Fibroblast of the aortic adventitia (primary cell): ENCODE results near the gene APELA. TPM values are rescaled to one million over a fixed set of nuclear protein-coding genes. Genes with fewer than 3 reads are reported as not detected.

Source experiments
- DNase-seq: peaks from one replicate; pipeline ENCODE4 v3.0.0-alpha.2; 2010; ENCODE audit warnings: low read depth
- H3K4me3 ChIP-seq: 2 replicates; pipeline ENCODE4 v1.5.1; 2011; ENCODE audit warnings: low read depth, mild to moderate bottlenecking, control low read depth, low read length, moderate library complexity
- total RNA-seq: library from RNA; depleted of rRNA; stranded (reverse); fragments of >200 nt; gene quantifications from 2 replicates; pipeline ENCODE4 v1.2.3, GENCODE V29; 2012; ENCODE audit warnings: low replicate concordance
- TF ChIP-seq, protein P1 (sequence below): IDR thresholded peaks from 2 replicates; pipeline ENCODE4 v1.5.1; 2011; ENCODE audit warnings: mild to moderate bottlenecking, low read length, control low read depth, inconsistent platforms; ENCODE audit not compliant: insufficient read depth

Gene APELA
- total RNA-seq, 1 donor: not detected

DNA sequence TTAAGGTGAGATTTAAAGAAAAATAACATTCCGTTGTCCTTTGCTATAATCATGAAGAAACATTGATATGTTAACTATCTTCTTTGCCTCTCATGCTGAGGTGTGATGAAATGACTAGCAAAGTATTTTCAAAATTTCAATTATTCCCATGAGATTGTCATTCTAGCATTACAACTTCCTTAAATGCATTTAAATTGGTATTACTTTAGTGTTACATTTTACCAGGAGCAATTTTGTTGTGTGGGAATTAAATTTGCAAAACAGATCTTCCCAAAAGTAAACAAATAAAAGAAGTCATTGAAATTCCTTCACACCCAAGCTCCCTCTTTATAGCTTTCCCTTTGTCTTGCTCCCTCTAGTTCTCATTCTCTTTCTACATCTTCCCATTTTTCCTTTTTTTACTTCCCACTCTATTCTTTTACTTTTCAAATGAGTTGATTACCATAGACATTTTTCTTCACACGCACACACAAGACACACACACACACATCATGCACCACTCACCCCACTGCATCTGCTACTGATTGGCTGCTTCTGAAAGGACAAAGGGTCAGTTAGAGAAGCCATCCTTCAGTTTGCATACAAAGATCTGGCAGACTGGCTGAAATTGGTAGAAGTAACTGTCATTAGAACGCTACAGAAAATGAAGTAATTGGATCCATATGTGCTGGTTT lies 10.0 kb upstream of the APELA start:
- no peak overlapping the region for H3K4me3 ChIP-seq
- TF ChIP-seq, protein P1, sequence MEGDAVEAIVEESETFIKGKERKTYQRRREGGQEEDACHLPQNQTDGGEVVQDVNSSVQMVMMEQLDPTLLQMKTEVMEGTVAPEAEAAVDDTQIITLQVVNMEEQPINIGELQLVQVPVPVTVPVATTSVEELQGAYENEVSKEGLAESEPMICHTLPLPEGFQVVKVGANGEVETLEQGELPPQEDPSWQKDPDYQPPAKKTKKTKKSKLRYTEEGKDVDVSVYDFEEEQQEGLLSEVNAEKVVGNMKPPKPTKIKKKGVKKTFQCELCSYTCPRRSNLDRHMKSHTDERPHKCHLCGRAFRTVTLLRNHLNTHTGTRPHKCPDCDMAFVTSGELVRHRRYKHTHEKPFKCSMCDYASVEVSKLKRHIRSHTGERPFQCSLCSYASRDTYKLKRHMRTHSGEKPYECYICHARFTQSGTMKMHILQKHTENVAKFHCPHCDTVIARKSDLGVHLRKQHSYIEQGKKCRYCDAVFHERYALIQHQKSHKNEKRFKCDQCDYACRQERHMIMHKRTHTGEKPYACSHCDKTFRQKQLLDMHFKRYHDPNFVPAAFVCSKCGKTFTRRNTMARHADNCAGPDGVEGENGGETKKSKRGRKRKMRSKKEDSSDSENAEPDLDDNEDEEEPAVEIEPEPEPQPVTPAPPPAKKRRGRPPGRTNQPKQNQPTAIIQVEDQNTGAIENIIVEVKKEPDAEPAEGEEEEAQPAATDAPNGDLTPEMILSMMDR: no peak
- DNase-seq: no peak

DNA sequence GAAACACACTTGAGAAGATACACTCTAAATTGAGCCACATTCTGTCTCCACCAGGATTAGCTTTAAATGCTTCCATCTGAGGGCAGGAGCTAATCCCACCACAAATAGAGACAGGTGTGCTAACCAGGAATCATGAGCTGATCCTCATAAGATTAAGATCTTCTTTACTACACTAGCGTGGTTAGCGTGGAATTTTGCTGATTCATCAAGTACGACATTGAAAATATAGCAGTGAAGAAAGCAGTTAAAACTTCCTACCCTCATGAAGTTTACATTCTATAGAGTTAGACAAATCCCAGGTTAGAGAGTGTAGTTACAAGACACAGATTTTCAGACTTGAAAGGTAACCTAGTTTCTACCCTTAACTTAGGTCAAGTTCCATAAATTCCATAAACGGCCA lies 5.3 kb upstream of the APELA start:
- TF ChIP-seq, protein P1: no peak
- DNase-seq: no peak
- no peak overlapping the region for H3K4me3 ChIP-seq

DNA sequence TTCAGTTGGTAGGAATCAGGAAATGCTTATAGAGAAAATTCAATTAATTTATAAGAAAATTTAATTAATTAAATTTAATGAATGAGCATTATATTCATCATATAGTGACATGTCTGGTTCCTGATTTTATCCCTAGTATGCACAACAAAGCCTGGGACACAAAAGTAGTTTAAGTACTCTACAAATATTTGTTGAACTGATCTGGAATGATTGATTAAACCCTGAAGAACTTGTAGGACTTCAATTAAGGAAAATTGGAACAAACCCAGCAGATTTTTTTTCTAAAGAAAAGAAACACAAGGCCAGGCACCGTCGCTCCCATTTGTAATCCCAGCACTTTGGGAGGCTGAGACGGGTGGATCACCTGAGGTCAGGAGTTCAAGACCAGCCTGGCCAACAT lies 4.5 kb upstream of the APELA start:
- DNase-seq: no peak
- no peak overlapping the region for H3K4me3 ChIP-seq
- TF ChIP-seq, protein P1: no peak

DNA sequence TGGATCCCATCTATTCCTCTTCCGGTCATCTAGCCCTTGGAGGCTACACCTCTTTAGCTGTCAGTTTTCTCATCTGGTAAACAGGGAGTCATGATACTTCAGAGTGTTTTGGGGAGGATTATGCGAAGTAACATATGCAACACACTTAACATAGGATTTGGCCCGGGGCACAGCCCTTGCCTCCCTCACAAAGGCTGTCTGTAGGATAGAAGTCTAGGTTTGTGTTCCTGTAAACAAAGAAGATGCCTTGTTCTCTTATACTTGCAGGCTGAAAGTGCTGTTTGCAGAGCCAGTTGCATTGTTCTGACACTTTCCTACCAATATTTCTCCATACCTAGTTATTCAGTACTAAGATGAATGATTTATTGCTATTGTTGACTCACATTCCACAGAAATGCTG lies 2.2 kb upstream of the APELA start:
- no peak for DNase-seq
- TF ChIP-seq, protein P1: no peak
- no peak overlapping the region for H3K4me3 ChIP-seq

DNA sequence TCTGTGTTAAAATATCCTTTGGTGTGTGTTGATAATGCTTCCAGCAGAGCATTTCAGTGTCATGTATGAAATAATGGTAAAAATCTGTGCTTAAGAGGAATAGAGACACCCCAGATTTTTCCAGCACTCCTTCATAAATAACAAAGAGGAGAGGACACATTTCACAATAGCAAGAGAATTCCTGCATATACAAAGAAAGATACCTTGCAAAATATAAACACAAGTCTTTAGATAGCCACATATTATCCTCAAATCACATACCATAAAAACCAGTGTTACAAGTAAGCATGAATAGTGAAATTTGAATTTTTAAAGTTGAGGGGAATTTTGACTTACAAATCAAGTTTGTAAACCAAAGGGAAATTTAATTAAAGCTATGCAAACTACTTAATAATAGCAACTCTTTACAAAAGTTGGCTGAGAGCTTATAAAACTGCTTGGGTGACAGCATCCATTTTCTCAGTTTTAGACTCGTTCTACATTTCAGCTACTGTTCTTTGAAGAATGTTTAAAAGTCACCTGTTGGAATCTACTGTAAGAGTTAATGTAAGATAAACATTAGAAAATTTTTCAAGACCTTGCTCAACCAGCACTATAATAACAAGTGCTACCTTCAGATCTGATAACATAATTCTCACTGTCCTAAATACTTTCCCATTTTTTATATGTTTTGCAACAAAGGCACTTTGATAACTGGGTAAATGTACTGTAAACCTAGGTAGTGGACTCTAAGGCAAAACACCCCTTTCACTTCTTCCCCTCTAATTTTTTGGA lies 3.7 kb downstream of the APELA start:
- H3K4me3 ChIP-seq: no peak overlapping the region
- TF ChIP-seq, protein P1: no peak
- no peak for DNase-seq

DNA sequence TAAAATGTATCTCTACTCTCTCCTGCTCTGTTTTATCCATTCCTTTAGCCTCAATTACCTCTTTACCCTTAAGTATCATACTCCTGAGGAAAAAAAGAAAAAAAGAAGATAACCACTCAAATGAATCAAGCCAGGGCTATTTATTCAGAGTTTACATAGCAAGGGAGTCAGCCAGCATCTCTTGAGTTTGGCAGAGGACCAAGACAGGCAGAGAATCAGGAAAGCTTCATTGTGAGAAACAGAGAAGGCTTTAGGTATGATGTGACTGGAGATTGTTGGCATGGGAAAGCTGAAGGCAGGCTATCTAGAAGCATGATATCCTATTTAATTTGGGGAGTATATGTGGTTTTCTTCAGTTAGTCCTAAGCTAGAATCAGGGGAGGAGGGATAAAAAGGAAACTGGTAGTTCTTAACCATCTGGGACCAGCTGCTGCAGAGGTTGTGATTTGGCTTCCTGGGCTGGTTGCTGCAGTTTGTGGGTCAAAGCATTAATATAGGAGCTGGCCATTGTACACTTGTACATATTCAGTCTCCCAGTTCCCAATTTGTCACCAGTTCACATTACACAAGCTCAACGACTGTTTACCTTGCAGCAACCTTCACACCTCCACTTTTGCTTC lies 11.2 kb downstream of the APELA start:
- no peak for DNase-seq
- TF ChIP-seq, protein P1: no peak
- H3K4me3 ChIP-seq: no peak overlapping the region
